KBM-7 (cell line): Measurements from ENCODE around the gene JCHAIN.
"Not testable (repeated sequence)": the region's sequence is repeated elsewhere in the genome, so short reads cannot be mapped to it uniquely, and the experiment has no call there.

Experiments
- DNase-seq: peaks from one replicate; pipeline ENCODE4 v3.0.0-alpha.2; 2015
- in situ Hi-C: fragments of 300-500 bp; cut with MboI; formaldehyde crosslinking; loops from 2 replicates; pipeline ENCODE4 v1.14.3; 2020; ENCODE audit warnings: low sequenced_read_pairs, low pct_unique_long_range_greater_than_20kb, mixed read lengths

JCHAIN gene

DNA sequence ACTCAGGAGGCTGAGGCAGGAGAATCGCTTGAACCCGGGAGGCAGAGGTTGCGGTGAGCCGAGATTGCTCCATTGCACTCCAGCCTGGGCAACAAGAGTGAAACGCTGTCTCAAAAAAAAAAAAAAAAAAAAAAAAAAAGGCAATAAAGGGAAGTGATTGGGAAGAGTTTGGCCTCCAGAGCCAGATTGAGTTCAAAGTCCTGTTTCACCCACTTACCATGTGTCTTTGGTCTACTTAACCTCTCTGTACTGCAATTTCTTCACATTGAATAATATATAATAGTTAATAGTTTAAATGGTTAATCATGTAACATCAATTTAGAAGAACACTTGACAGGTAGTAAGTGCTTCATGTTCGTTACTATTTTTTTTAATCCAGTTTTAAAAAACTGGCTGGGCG is 28.3 kb upstream of the JCHAIN start:
- in situ Hi-C loops, DNase-seq: not testable (repeated sequence)

DNA sequence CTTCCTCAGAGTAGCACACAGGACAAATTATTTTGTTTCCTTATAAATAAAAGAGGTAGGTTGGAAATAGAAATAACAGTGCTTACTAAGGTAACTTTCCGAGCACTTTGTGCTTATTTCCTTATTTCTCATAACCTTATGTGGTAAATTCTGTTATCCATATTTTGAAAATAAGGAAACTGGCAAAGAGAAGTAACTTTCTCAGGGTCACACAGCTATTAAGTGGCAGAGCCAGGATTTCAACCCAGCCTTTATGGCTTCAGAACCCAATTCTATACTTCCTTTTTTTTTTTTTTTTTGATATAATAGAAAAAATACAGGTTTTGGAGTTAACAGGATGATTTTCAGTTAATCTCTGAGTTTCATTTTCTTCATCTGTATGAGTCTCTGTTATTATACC is 25.4 kb upstream of the JCHAIN start:
- peak; percentile 38 for DNase-seq
- in situ Hi-C loops, result no loop called here

DNA sequence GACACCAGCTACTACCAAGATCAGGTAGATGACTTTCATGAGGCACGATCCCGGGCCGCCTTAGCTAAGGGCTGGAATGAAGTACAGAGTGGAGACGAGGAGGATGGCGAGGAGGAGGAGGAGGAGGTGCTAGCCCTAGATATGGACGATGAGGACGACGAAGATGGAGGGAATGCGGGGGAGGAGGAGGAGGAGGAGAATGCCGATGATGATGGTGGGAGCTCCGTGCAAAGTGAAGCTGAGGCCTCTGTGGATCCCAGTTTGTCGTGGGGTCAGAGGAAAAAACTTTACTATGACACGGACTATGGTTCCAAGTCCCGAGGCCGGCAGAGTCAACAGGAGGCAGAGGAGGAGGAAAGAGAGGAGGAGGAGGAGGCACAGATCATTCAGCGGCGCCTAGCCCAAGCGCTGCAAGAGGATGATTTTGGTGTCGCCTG is 22.5 kb upstream of the JCHAIN start:
- peak; percentile 29 for DNase-seq
- in situ Hi-C loops, result no loop called here

DNA sequence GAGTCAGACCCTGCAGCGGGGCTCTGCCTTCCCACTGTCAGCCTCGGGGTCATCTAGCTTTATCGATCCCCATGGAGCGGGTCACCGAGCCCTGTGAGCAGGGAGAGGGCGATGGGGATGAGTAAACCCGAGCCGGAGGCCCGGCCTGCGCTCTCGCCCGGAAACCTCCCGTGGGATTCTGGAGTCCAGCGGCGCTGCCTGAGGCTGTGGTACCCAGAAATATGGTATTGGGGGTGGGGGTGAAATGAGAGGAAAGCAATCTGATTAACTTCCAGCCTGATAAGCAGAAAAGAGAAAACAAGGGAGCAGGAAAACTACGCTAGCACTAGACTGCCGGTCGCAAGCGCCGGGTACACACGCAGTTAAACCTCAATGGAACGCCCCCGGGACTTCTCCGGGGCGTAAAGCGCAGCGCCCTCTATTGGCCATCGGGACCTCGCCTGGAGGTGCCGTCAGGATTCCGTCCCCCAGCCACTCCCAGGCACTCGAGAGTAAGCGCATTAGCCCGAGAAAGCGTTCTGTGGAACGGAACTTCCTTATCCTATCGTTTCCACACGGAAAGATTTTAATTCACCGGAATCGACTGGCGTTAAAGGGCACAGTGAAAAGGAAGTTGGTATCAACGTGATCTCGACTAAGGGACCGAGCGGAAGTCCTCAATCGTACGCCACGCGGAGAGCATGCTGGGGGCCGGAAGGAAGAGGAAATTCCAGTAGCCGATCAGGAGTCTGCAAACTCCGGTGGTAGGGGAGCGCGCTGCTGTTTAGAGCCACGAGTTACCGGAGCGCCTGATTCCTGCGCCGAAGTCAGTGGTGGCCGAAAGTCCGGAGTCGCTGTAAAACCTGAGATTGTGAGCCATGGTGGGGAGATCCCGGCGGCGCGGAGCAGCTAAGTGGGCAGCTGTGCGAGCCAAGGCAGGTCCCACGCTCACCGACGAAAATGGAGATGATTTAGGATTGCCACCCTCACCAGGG is 21.8 kb upstream of the JCHAIN start, which contains the start of gene UTP3:
TSS of gene UTP3 (plus strand) at position 712 of the 974 bp plus-strand sequence. CDS start at position 858, 146 bp downstream.
- peak; percentile 100 for DNase-seq
- in situ Hi-C loops, result no loop called here

DNA sequence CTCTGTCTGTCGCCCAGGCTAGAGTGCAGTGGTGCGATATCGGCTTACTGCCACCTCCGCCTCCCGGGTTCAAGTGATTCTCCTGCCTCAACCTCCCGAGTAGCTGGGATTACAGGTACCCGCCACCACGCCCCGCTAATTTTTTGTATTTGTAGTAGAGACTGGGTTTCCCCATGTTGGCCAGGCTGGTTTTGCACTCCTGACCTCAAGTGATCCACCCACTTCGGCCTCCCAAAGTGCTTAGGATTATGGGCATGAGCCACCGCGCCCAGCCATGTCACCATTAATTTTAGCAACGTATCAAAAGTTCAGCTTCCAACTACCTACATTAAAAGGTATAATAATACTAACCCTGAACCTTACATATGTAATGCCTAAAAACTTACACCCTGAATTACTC is 21.1 kb upstream of the JCHAIN start:
- in situ Hi-C loops, result no loop called here
- no peak for DNase-seq

DNA sequence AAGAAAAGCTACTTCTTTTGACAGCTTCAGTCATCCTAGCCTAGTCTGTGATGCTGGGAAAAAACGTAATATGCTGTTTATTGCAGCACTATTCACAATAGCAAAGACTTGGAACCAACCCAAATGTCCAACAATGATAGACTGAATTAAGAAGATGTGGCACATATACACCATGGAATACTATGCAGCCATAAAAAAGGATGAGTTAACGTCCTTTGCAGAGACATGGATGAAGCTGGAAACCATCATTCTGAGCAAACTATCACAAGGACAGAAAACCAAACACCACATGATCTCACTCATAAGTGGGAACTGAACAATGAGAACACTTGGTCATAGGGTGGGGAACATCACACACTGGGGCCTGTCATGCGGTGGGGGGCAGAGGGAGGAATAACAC is 15.8 kb upstream of the JCHAIN start:
- DNase-seq, in situ Hi-C loops: not testable (repeated sequence)

DNA sequence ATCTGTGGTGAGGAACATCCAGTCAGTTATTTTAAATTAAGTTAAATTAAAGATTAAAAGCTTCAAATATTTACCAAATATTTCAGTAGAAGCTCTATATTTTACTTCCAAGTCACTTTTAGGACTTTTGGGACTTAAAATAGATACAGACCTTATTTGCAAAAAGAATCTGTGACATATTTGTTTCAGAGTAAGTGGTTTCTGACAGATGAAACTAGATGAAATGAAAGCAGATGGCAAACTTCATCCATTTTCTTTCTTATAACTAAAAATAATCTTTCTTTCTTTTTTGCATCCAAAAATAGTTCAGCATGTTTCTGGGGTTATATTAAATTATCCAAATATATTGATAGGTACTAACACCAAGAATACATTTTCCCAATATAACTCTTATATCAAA is 15.4 kb upstream of the JCHAIN start:
- in situ Hi-C loops, result no loop called here
- DNase-seq, result no peak

DNA sequence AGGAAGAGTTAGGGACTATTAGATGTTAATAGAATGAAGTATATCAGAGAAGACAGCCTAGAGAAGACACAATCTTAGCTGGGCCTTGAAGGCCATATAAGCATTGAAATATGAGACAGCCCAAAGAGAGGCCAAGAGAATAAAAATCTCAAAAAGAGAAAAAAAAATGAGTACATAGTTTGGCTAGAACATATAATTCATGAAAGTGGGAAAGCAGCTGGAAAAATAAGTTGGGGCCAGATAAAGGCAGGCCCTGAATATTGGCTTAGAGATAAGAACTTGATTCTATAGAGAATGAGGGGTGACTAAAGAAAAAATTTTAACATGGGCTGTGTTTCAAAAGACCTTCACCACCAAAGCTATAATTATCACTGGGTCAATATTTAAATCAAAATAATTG is 14.6 kb upstream of the JCHAIN start:
- DNase-seq, result no peak
- in situ Hi-C loops, result no loop called here

DNA sequence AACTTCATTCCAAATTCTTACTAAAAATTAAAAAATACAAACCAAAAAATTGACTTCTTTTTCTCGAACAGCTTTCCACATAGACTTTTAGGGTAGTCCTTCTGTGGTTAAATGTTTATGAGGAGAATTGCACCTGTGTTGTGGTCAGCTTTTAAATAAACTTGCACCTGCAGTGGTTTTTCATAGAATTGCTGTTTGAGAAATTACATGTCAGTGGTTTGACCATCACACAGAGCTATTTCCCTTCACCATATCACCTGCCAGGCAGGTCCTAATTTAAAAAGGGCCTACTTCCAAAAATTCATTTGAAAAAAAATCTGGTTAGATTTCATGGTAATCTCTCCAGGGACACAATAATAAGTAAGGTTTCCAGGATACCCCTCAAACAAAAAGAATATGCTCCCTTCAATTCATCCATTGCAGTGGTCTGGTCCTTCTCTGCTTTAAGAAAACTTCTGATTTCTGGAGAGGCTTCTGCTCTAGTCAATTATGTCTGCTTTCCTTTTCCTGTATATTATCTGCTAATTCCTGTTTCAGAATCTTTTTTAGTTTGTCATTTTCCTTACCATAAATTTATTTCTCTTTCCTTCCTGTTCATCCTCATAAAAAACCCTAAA is 12.2 kb upstream of the JCHAIN start:
- in situ Hi-C loops, result no loop called here
- no peak for DNase-seq

DNA sequence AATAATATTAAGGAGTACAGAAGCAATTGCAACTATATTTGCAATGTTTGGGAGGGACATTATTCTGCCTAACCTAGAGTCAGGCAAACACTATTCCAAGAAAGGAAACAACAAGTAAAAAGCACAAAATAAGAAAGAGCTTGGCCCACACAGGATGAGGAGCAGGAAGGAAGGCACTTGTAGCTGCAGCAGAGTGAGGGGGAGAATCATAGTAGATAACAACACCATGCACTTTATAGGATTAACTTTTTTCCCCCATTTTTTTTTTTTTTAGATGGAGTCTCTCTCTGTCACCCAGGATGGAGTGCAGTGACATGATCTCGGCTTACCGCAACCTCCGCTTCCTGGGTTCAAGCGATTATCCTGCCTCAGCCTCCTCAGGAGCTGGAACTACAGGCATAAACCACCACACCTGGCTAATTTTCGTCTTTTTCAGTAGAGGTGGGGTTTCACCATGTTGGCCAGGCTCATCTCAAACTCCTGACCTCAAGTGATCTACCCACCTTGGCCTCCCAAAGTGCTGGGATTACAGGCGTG is 10.3 kb upstream of the JCHAIN start:
- DNase-seq, result no peak
- in situ Hi-C loops, result no loop called here

DNA sequence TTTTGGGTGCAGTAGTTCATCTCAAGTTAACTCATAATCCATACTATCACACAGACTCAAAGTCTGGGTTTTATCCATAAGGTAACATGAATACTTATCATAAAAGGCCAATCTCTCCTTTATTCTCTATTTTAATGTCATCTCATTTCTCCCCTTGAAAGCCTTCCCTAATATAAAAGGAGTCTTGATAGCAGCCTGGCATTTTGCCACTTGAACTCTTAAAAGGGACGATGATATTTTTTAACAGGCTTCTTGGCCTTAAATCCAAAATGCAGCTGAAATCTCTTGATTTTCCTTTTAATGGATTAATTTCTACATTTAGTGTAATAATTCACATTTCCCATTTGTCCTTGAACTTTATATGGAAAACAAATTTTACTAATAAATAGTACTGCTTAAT is 8.4 kb upstream of the JCHAIN start:
- no peak for DNase-seq
- in situ Hi-C loops, result no loop called here

DNA sequence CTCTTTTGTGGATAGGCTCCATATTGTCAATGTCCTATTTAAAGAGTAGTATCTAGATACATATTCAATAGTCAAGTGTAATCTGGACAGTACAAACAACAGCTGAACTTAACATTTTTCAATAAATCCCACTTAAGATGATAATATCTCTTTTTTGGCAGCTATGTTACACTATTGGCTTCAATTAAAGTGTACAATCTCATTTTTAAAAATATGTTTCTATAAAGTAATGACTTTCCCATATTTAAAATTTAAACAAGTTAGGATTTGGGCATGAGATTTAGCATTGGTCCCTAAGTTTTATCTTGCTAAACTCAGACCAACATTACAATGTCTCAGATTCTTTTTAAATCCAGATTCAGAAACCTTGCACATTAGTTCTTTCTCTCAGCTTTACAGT is 7.9 kb upstream of the JCHAIN start:
- in situ Hi-C loops, result no loop called here
- no peak for DNase-seq

DNA sequence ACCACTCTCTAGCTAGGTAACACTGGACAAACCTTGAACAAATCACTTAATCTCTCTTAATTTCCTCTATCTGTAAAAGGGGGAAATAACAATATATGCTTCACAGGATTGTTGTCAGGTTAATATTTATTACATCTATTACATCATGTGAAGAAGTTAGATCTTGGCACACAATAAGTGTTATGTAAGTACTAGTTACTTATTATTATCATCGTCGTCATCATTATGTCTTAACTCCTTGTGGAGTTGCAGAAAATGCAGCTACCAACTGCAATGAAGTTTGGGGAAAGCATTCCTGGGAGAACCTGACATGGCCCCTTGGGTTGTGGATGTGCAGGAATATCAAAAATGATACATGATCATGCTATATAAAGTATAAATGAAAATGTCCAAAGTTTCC is 4.8 kb upstream of the JCHAIN start:
- DNase-seq, result no peak
- in situ Hi-C loops, result no loop called here

DNA sequence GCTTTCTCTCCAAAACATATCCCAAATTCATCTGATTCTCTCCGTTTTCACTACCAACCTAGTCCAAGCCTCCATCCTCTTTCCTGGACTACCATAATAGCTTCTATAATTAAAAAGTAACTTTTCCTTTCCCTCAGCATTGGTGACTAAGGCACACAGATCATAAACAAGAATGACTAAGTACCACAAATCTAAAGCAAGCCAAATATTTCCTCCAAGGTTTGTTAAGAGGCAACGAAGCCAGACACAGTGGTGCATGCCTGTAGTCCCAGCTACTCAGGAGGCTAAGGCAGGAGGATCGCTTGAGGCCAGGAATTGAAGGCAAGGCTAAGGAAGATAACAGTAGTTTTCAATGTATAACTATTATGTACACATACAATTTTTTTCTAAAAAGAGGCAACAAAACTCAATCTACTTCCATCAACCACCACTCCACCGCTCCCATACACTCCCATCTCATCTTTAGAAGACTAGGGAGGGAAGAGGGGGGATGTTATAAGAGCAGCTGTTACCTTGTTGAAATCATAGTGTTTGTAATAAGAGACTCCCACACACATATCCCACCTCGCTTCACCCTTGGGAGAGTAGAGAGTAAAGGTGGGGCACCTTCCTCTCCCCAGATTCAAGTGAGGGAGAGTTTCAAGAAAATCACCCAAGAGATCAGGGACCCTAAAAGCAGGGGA is 4.2 kb upstream of the JCHAIN start:
- in situ Hi-C loops, result no loop called here
- no peak for DNase-seq

DNA sequence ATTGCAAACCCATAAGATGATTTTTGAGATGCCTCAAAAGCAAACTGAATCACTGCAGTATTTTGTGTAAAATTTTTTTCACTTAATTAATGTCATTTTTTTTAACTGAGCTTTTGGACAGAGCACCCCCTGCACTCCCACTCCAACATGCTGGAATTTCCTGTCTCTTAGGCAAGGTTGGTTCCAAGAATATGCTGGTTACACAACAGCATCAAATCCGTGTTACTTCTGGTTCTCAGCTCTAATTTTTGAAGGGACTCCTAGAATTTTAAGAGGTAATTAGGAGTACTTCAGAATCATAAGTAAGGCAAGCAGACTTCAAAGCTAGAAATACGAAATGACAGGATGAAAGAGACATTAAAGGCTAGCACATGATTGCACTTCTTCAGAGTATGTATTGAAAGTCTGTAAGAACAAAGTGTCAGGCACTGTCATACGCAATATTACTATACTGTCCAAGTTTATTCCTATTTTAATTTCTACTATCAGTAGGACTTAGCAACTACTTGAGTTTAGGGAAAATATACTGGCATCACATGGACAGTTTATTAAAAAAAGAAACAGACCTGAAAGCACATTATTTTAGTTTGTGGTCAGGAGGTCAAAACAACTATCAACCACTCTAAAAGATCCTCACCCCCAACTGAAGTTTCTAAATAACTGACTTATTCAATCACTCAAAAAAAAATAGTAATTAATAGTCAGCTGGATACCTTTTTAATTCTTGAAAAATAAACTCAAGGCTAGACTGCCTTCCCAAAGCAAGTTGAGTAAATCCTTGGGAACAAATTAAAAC is 1.6 kb upstream of the JCHAIN start:
- in situ Hi-C loops, result no loop called here
- DNase-seq, result no peak

DNA sequence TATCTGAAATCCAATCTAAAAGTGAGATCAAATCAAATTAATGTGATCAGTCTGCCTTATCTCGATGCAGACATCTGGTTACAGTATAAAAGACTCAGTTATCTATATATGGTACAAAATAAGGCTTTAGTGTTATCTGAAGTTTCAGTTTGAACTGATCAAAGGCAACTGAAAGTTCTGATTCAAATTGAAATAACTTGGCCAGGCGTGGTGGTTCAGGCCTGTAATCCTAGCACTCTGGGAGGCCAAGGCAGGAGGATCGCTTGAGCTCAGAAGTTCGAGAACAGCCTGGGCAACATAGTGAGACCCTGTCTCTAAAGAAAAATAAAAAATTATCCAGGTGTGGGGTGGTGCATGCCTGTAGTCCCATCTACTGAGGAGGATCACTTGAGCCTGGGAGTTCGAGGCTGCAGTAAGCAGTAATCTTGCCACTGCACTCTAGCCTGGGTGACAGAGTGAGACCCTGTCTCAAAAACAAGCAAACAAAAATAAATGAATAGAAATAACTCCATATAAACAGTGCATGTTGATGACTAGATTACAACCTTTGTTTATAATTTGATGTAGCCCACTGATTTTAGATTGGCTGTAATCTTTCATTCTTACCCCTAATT is 4.9 kb downstream of the JCHAIN start:
- DNase-seq, in situ Hi-C loops: not testable (repeated sequence)

DNA sequence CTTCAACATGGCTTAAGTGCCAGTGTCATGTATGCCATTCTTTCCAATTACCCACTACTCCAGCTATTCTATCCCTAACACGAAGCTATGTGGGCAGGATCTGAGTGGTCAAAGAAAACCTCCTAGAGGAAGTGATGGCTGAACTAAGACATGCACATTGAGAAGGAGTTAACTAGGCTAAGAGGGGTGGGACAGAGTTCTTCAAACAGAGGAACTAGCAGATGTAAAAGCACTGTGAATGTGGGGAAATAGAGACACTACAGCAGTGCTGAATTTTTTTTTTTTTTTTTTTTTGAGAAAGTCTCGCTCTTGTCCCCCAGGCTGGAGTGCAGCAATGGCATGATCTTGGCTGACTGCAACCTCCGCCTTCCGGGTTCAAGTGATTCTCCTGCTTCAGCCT is 6.2 kb downstream of the JCHAIN start:
- in situ Hi-C loops, result no loop called here

DNA sequence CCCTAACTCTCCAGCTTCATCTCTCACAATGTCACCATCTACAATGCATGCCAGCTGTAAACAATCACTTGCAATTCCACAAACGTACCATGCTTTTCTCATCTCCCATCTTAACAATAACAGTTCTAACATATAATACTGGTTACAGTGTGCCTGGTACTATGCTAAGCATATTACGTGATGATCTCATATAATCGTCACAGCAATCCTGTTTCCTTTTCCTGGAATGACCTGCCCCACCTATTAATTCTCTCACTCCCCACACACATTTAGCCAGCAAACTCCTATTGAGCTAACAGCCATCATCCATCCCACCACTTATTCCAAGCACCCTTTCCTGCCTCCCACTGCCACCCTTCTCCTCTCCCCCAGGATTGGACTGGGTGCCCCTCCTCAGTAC is 7.9 kb downstream of the JCHAIN start:
- in situ Hi-C loops, result no loop called here
- DNase-seq, result no peak

More for the DNA sequence above, 6.2 kb downstream of the JCHAIN start:
- DNase-seq, result peak; percentile 25
